Osteoblast (primary cell): ENCODE data around the gene CNOT6. TPM values are rescaled to one million over a fixed set of nuclear protein-coding genes. Genes with fewer than 3 reads are reported as not detected.

ENCODE experiments used
- DNase-seq: peaks from one replicate; pipeline ENCODE4 v3.0.0; 2011; ENCODE audit warnings: low spot score, mixed read lengths; ENCODE audit not compliant: insufficient read length; ENCODE audit errors: missing footprints
- H2AFZ ChIP-seq: 2 replicates; pipeline ENCODE4 v1.6.0; 2011; ENCODE audit warnings: mild to moderate bottlenecking, low read length
- H3K27ac ChIP-seq: 2 replicates; pipeline ENCODE4 v1.5.1; 2011; ENCODE audit warnings: mild to moderate bottlenecking, low read depth, low read length, moderate library complexity
- H3K27me3 ChIP-seq: 2 replicates; pipeline ENCODE4 v1.6.0; 2012; ENCODE audit warnings: mild to moderate bottlenecking, control low read depth, inconsistent platforms, low read length, moderate library complexity; ENCODE audit not compliant: insufficient read depth
- H3K36me3 ChIP-seq: 2 replicates; pipeline ENCODE4 v1.5.1; 2011; ENCODE audit warnings: mild to moderate bottlenecking, low read length, control low read depth, moderate library complexity; ENCODE audit not compliant: insufficient read depth
- H3K4me1 ChIP-seq: 2 replicates; pipeline ENCODE4 v1.5.1; 2011; ENCODE audit warnings: mild to moderate bottlenecking, low read length, control low read depth, moderate library complexity; ENCODE audit not compliant: insufficient read depth
- H3K4me2 ChIP-seq: 2 replicates; pipeline ENCODE4 v1.6.0; 2011; ENCODE audit warnings: mild to moderate bottlenecking, low read length; ENCODE audit not compliant: insufficient read depth
- H3K4me3 ChIP-seq: fragments of 200-600 bp; sonication (generic); 3 replicates; pipeline ENCODE4 v1.5.1; 2012; ENCODE audit warnings: mild to moderate bottlenecking, low read length, inconsistent platforms; ENCODE audit not compliant: insufficient read depth
- H3K79me2 ChIP-seq: 2 replicates; pipeline ENCODE4 v1.6.0; 2012; ENCODE audit warnings: mild to moderate bottlenecking, low read length, control low read depth, inconsistent platforms; ENCODE audit not compliant: insufficient read depth
- H3K9me3 ChIP-seq: 2 replicates; pipeline ENCODE4 v1.5.1; 2011; ENCODE audit warnings: low read depth, low read length, control low read depth
- H4K20me1 ChIP-seq: 2 replicates; pipeline ENCODE4 v1.6.0; 2012; ENCODE audit warnings: mild to moderate bottlenecking, low read length, control low read depth; ENCODE audit not compliant: insufficient read depth
- total RNA-seq: library from RNA; depleted of rRNA; stranded (reverse); fragments of >200 nt; gene quantifications from 2 replicates; pipeline ENCODE4 v1.2.3, GENCODE V29; 2012
- TF ChIP-seq, protein P1 (sequence below): IDR thresholded peaks from 2 replicates; pipeline ENCODE4 v1.5.1; 2011; ENCODE audit warnings: mild to moderate bottlenecking, low read depth, low read length, moderate library complexity; ENCODE audit errors: extremely low read depth

The CNOT6 gene
- total RNA-seq, 1 donor = 8.3 TPM

- no peak overlapping the region for H2AFZ ChIP-seq
- no peaks in the 10 kb centered on the region for H3K4me1 ChIP-seq
- no peaks in the 10 kb centered on the region for H3K27me3 ChIP-seq
- no peaks in the 10 kb centered on the region for H3K79me2 ChIP-seq
- H3K9me3 ChIP-seq = no peaks in the 10 kb centered on the region
- H3K27ac ChIP-seq = no peak overlapping the region
- H3K4me2 ChIP-seq = no peak overlapping the region
- H4K20me1 ChIP-seq = no peaks in the 10 kb centered on the region
- no peak overlapping the region for H3K4me3 ChIP-seq
- peak; percentile 79 for DNase-seq
- H3K36me3 ChIP-seq = no peaks in the 10 kb centered on the region
- TF ChIP-seq, protein P1, sequence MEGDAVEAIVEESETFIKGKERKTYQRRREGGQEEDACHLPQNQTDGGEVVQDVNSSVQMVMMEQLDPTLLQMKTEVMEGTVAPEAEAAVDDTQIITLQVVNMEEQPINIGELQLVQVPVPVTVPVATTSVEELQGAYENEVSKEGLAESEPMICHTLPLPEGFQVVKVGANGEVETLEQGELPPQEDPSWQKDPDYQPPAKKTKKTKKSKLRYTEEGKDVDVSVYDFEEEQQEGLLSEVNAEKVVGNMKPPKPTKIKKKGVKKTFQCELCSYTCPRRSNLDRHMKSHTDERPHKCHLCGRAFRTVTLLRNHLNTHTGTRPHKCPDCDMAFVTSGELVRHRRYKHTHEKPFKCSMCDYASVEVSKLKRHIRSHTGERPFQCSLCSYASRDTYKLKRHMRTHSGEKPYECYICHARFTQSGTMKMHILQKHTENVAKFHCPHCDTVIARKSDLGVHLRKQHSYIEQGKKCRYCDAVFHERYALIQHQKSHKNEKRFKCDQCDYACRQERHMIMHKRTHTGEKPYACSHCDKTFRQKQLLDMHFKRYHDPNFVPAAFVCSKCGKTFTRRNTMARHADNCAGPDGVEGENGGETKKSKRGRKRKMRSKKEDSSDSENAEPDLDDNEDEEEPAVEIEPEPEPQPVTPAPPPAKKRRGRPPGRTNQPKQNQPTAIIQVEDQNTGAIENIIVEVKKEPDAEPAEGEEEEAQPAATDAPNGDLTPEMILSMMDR = no peak
Measured at GRCh38 chr5:180609386-180609785, 115.2 kb downstream of the CNOT6 start.

GRCh38 chr5:180609817-180610550 lies 115.8 kb downstream of the CNOT6 start:
- H3K9me3 ChIP-seq = no peaks in the 10 kb centered on the region
- H3K27ac ChIP-seq = no peak overlapping the region
- no peaks in the 10 kb centered on the region for H3K36me3 ChIP-seq
- H3K4me2 ChIP-seq = no peak overlapping the region
- H4K20me1 ChIP-seq = no peaks in the 10 kb centered on the region
- H3K79me2 ChIP-seq = no peaks in the 10 kb centered on the region
- H3K27me3 ChIP-seq = no peaks in the 10 kb centered on the region
- TF ChIP-seq, protein P1 = no peak
- peak; percentile 82 for DNase-seq
- H3K4me3 ChIP-seq = no peak overlapping the region
- H2AFZ ChIP-seq = no peak overlapping the region
- H3K4me1 ChIP-seq = no peaks in the 10 kb centered on the region

DNA sequence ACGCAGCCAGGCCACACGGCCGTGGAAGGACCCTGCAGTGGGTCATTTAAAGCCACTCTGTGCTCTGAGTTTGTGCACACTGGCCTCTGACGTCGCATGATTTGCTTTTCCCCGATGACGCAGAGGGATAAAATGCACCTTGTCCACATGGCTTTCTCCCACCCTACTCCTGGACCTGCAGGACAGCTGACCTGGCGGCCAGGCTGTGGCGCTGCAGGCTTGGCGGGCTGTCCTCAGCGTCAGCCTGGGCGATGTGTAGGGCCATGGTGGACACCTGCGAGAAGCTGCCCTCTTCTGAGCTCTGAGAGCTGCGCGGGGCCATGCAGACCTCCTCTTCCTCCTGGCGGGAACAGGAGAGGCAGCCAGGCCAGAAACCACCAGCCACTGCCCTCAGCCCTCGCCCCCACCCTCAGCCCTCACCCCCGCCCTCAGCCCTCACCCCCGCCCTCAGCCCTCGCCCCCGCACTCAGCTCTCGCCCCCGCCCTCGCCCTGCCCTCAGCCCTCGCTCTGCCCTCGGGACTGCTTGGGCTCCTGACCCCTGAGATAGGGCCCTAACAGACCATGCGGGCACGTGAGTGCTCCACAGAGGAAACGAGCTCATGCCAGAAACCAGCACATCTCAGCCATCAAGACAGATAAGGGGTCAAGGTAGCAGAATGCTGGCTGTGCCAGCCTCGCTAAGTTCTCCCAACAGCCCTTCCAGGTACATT lies 117.1 kb downstream of the CNOT6 start:
- TF ChIP-seq, protein P1 = no peak
- H2AFZ ChIP-seq = no peak overlapping the region
- H4K20me1 ChIP-seq = no peaks in the 10 kb centered on the region
- H3K9me3 ChIP-seq = no peaks in the 10 kb centered on the region
- no peaks in the 10 kb centered on the region for H3K79me2 ChIP-seq
- no peak overlapping the region for H3K27ac ChIP-seq
- no peak for DNase-seq
- no peak overlapping the region for H3K4me2 ChIP-seq
- no peak overlapping the region for H3K4me3 ChIP-seq
- no peaks in the 10 kb centered on the region for H3K36me3 ChIP-seq
- no peaks in the 10 kb centered on the region for H3K4me1 ChIP-seq
- no peaks in the 10 kb centered on the region for H3K27me3 ChIP-seq

DNA sequence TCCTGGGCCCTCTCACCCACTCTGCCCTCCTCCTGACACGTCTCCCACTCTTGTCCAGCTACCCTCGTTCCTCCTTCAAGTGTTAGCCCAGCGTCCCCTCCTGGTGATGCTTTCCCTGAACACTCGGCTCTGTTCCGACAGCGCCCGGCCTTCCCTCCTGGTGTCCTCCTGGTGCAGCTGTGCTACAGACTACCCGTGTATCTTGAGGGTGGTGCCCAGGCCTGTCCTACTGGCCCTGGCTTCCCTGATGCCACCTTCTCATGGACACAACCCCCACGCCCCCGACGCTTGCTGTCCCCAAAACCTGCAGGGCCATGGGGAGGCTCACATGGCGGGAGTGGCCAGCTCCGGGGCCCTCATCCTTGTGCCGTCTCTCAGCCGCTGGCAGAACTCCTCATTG lies 118.5 kb downstream of the CNOT6 start:
- Histone ChIP-seq H3K4me3 (no peak overlapping the region), H3K4me2 (no peak overlapping the region), H3K4me1 (no peaks in the 10 kb centered on the region), H2AFZ (no peak overlapping the region), H3K27ac (no peak overlapping the region), H3K79me2 (no peaks in the 10 kb centered on the region), H3K36me3 (no peaks in the 10 kb centered on the region), H3K9me3 (no peaks in the 10 kb centered on the region), H4K20me1 (no peaks in the 10 kb centered on the region), H3K27me3 (no peaks in the 10 kb centered on the region)
- no peak for DNase-seq
- TF ChIP-seq, protein P1 = no peak
